Adrenal gland (tissue), 12 donors: ENCODE data around the gene LAMA5. TPM values are rescaled to one million over a fixed set of nuclear protein-coding genes. Genes with fewer than 3 reads are reported as not detected.

ENCODE experiments used
- DNase-seq, 7 donors: peaks; one replicate each; pipeline ENCODE4 v3.0.0-alpha.2; 2019 to 2020
- H3K27ac ChIP-seq, 5 donors: fragments of 200-600 bp; sonication (generic) in 4 of 5; 1 replicate in 3 of 5; 2 replicates in 2 of 5; pipeline versions ENCODE4 v1.5.1 to v1.8.0; 2016 to 2020; ENCODE audit warnings: mild to moderate bottlenecking in 1 of 5
- H3K27me3 ChIP-seq: fragments of 200-600 bp; 2 replicates; pipeline ENCODE4 v1.8.0; 2021
- H3K36me3 ChIP-seq, 2 donors: fragments of 200-600 bp; replicated peaks in 1 of 2; 1 replicate in 1 of 2; 2 replicates in 1 of 2; pipeline versions ENCODE4 v1.5.1 to v1.8.0; 2018 to 2022
- H3K4me1 ChIP-seq, 2 donors: fragments of 200-600 bp; replicated peaks in 1 of 2; 1 replicate in 1 of 2; 2 replicates in 1 of 2; pipeline versions ENCODE4 v1.5.1 to v1.8.0; 2018 to 2021
- H3K4me3 ChIP-seq, 4 donors: fragments of 200-600 bp; sonication (generic) in 3 of 4; one replicate each; pipeline ENCODE4 v1.5.1; 2016 to 2018
- H3K9me3 ChIP-seq, 3 donors: fragments of 200-600 bp; sonication (generic) in 1 of 3; replicated peaks in 1 of 3; 1 replicate in 2 of 3; 2 replicates in 1 of 3; pipeline versions ENCODE4 v1.5.1 to v1.8.0; 2016 to 2021
- CTCF ChIP-seq, 6 experiments: fragments of 450-650 bp in 4 of 6; fragments of 200-600 bp in 2 of 6; sonication (generic) in 1 of 6; IDR thresholded peaks; 1 replicate in 5 of 6; 2 replicates in 1 of 6; pipeline versions ENCODE4 v1.5.1 to v1.8.0; 2016 to 2021; ENCODE audit warnings: antibody characterized with exemption in 6 of 6, mild to moderate bottlenecking in 2 of 6, moderate library complexity in 1 of 6
- POLR2A ChIP-seq, 2 donors: fragments of 450-650 bp; IDR thresholded peaks; one replicate each; pipeline ENCODE4 v1.6.1; 2017; ENCODE audit warnings: antibody characterized with exemption in 2 of 2, mild to moderate bottlenecking in 2 of 2, moderate library complexity in 1 of 2
- WGBS, 4 donors: extraction: QIAGEN DNeasy Blood & Tissue Kit in 2 of 4; methylation state at CpG; one replicate each; pipeline versions ENCODE4 v1.1.5 to v1.1.7; 2013 to 2017; 5-methylcytosine and 5-hydroxymethylcytosine counted together
- intact Hi-C, 2 donors: fragments of 100-400 bp; cut with DNase I; formaldehyde crosslinking; loops; one replicate each; pipeline versions ENCODE4 v1.14.1 to v1.15.0; 2022 to 2023
- polyA plus RNA-seq, 3 donors: library from polyadenylated mRNA; stranded (reverse); fragments of 200-250 nt in 2 of 3; fragments of 350-450 nt in 1 of 3; fragmentation: Illumina TruSeq in 1 of 3; extraction: RNeasy Lipid Tissue Mini Kit (QIAGEN cat#74804) in 1 of 3; gene quantifications; one replicate each; pipeline ENCODE4 v1.2.3, GENCODE V29; 2013 to 2014
- total RNA-seq, 9 donors: library from RNA; depleted of rRNA in 4 of 9; stranded (reverse); fragments of >200 nt in 4 of 9; fragments of 120-200 nt in 1 of 9; fragmentation: NEBNext Ultra II Directional in 1 of 9; extraction: Animal tissue kit (Norgen Biotek cat#: 25700) in 1 of 9; gene quantifications; one replicate each; pipeline versions ENCODE4 v1.1.0 to v1.2.4, GENCODE V29; 2013 to 2023
- donor health status: healthy with polysubstance abuse.
- donor health status: Bipolar disorder and iron deficiency.
- donor health status: DM: yes; HTN: yes; CAD: no.
- donor health status: DM: no; HTN: no; CAD: no.
- donor health status: DM: no; HTN: no; CAD: no.
- donor health status: DM: yes; HTN: yes; CAD: no.

Gene LAMA5
- total and polyA plus RNA-seq, 12 donors, result 2.0 to 537 (median 100) TPM

GRCh38 chr20:62333820-62334595 lies 33.1 kb downstream of the LAMA5 start:
- Histone ChIP-seq H3K36me3 (peaks cover 0 to 74% of the 10 kb centered on the region in 2 donors), H3K9me3 (no peaks in the 10 kb centered on the region), H3K27me3 (no peaks in the 10 kb centered on the region), H3K4me1 (no peaks in the 10 kb centered on the region), H3K27ac (no peak overlapping the region), H3K4me3 (no peak overlapping the region)
- DNase-seq, result no peak
- 84 to 94% (median 89%) methylated on average over 10 to 37 of the region's 37 CpGs for WGBS, 4 donors
- TF ChIP-seq CTCF (IDR thresholded peaks at IDR 0.05) (no peak), POLR2A (IDR thresholded peaks at IDR 0.05) (no peak)
- intact Hi-C loops, result no loop called here

GRCh38 chr20:62332989-62333819 lies 33.9 kb downstream of the LAMA5 start:
- no peaks in the 10 kb centered on the region for H3K4me1 ChIP-seq
- no peaks in the 10 kb centered on the region for H3K27me3 ChIP-seq
- no peak overlapping the region for H3K27ac ChIP-seq
- peaks cover 0 to 78% of the 10 kb centered on the region in 2 donors for H3K36me3 ChIP-seq
- intact Hi-C loops, result no loop called here
- TF ChIP-seq CTCF (IDR thresholded peaks at IDR 0.05) (no peak), POLR2A (IDR thresholded peaks at IDR 0.05) (no peak)
- 91 to 97% (median 93%) methylated on average over 6 to 34 of the region's 34 CpGs for WGBS, 4 donors
- H3K9me3 ChIP-seq, result no peaks in the 10 kb centered on the region
- no peak for DNase-seq
- no peak overlapping the region for H3K4me3 ChIP-seq

- Histone ChIP-seq H3K4me3 (no peak overlapping the region), H3K9me3 (no peaks in the 10 kb centered on the region), H3K27ac (no peak overlapping the region), H3K27me3 (no peaks in the 10 kb centered on the region), H3K36me3 (peaks cover 0 to 78% of the 10 kb centered on the region in 2 donors), H3K4me1 (no peaks in the 10 kb centered on the region)
- TF ChIP-seq POLR2A (IDR thresholded peaks at IDR 0.05) (no peak), CTCF (IDR thresholded peaks at IDR 0.05) (no peak)
- 85 to 88% (median 87%) methylated on average over 6 to 16 of the region's 16 CpGs for WGBS, 4 donors
- intact Hi-C loops, result no loop called here
- no peak for DNase-seq
These were observed 34.7 kb downstream of the LAMA5 start for GRCh38 chr20:62332421-62332820.

GRCh38 chr20:62331347-62331746 lies 35.8 kb downstream of the LAMA5 start:
- no peak overlapping the region for H3K27ac ChIP-seq
- TF ChIP-seq CTCF (IDR thresholded peaks at IDR 0.05) (no peak), POLR2A (IDR thresholded peaks at IDR 0.05) (no peak)
- no peaks in the 10 kb centered on the region for H3K27me3 ChIP-seq
- WGBS, 4 donors, result 93 to 98% (median 93%) methylated on average over 12 to 19 of the region's 19 CpGs
- peaks cover 0 to 79% of the 10 kb centered on the region in 2 donors for H3K36me3 ChIP-seq
- H3K9me3 ChIP-seq, result no peaks in the 10 kb centered on the region
- DNase-seq, result no peak
- H3K4me3 ChIP-seq, result no peak overlapping the region
- intact Hi-C loops, result no loop called here
- H3K4me1 ChIP-seq, result no peaks in the 10 kb centered on the region
